HEK293T (cell line): ENCODE results near the gene DRD1.

ENCODE experiments used
- FOXK2 ChIP-seq: fragments of 450-650 bp; IDR thresholded peaks from 2 replicates; pipeline ENCODE4 v1.6.1; 2016; ENCODE audit warnings: mild to moderate bottlenecking
- FOXM1 ChIP-seq: fragments of 450-650 bp; IDR thresholded peaks from 2 replicates; pipeline ENCODE4 v1.6.1; 2017; ENCODE audit warnings: mild to moderate bottlenecking, borderline replicate concordance
- HDGF ChIP-seq: fragments of 450-650 bp; IDR thresholded peaks from 2 replicates; pipeline ENCODE4 v1.6.1; 2017; ENCODE audit warnings: antibody characterized with exemption, borderline replicate concordance
- L3MBTL2 ChIP-seq: fragments of 450-650 bp; conservative IDR thresholded peaks from 2 replicates; pipeline ENCODE4 v1.6.1; 2016; ENCODE audit warnings: mild to moderate bottlenecking
- NFRKB ChIP-seq: fragments of 450-650 bp; IDR thresholded peaks from 2 replicates; pipeline ENCODE4 v1.6.1; 2016; ENCODE audit warnings: mild to moderate bottlenecking, moderate library complexity
- TARDBP ChIP-seq: fragments of 450-650 bp; IDR thresholded peaks from 2 replicates; pipeline ENCODE4 v1.6.1; 2016

DNA sequence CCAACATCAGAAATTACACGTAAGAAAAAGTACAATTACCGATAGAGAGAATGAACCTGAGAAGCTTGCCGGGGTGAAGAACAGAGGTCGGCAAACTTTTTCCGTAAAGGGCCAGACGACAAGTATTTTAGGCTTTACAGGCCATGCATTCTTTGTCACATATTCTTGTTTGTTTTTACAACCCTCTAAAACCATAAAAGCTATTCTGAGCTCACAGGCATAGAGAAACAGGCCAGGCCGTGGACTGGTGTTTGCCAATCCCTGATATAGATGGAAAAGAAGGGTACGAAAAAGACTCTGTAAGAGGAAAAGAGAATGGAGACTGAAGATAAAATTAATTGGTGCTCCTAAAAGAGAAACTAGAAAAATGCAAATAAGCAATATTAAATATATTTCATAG is 49.7 kb upstream of the DRD1 start:
- TF ChIP-seq NFRKB (no peak), TARDBP (no peak), FOXM1 (no peak), L3MBTL2 (no peak), HDGF (no peak), FOXK2 (no peak)
